Stimulated activated naive B cell treated with anti-CD40 and anti-IgM and Interleukin-4, amounts not matched to agents 10 μg/mL and 1 μg/mL and 100 μg/mL, for 72 hours (primary cell): ENCODE results near the gene NIM1K.
"Not testable (repeated sequence)": the region's sequence is repeated elsewhere in the genome, so short reads cannot be mapped to it uniquely, and the experiment has no call there.

Source experiments
- ATAC-seq, 2 donors: fragments of 150-1000 bp; cut with Tn5 transposase; replicated peaks; 2 replicates each; pipeline ENCODE4 v1.10.0; 2021; ENCODE audit warnings: moderate library complexity in 1 of 2
- DNase-seq: peaks from one replicate; pipeline ENCODE4 v3.0.0; 2021
- H3K27ac Mint-ChIP-seq: one replicate; pipeline ENCODE4 v1.8.0; 2022; ENCODE audit warnings: mild to moderate bottlenecking, mixed read lengths
- H3K27me3 Mint-ChIP-seq, 2 donors: one replicate each; pipeline ENCODE4 v1.8.0; 2022; ENCODE audit warnings: mixed read lengths in 2 of 2
- H3K36me3 Mint-ChIP-seq, 2 donors: one replicate each; pipeline ENCODE4 v1.8.0; 2022; ENCODE audit warnings: mixed read lengths in 2 of 2, mild to moderate bottlenecking in 1 of 2
- H3K4me1 Mint-ChIP-seq, 2 donors: one replicate each; pipeline ENCODE4 v1.8.0; 2022; ENCODE audit warnings: mixed read lengths in 2 of 2, mild to moderate bottlenecking in 1 of 2
- H3K4me3 Mint-ChIP-seq, 2 donors: one replicate each; pipeline ENCODE4 v1.8.0; 2022; ENCODE audit warnings: mild to moderate bottlenecking in 2 of 2, mixed read lengths in 2 of 2, moderate library complexity in 1 of 2
- H3K9me3 Mint-ChIP-seq, 2 donors: one replicate each; pipeline ENCODE4 v1.8.0; 2022; ENCODE audit warnings: mixed read lengths in 2 of 2, mild to moderate bottlenecking in 1 of 2

The NIM1K gene

GRCh38 chr5:43191740-43192557 lies at the start of gene NIM1K:
Gene NIM1K (plus strand): TSS chr5:43192225. CDS start chr5:43245776, 53,551 bp downstream.
- peak; percentile 20 for DNase-seq
- Mint-ChIP-seq H3K27me3 (peaks cover 0 to 15% of the 10 kb centered on the region in 2 donors), H3K4me3 (peak within 1 kb of the TSS; percentile 81 to 84), H3K4me1 (peaks cover 12 to 30% of the 10 kb centered on the region in 2 donors), H3K9me3 (no peaks in the 10 kb centered on the region), H3K27ac (peak within 1 kb of the TSS; percentile 37), H3K36me3 (peaks cover 10 to 14% of the 10 kb centered on the region in 2 donors)
- ATAC-seq, result peak; percentile 75 to 76

DNA sequence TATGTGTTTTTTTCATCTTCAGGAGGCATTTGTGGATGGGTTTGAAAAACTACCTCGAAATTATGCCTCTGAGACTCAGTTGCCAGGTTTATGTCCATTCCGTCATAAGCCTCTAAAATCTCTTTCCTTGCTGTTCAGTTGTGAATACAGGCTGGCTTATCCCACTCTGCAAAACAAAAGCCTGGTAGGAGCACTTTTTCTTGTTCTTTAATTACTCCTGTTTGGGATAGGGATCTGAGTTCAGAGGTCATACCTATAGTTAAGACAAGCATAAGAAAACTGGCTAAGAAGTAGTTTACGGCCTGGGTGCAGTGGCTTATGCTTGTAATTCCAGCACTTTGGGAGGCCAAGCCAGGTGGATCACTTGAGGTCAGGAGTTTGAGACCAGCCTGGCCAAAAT lies 47.0 kb upstream of the NIM1K start:
- Mint-ChIP-seq H3K4me1 (peaks cover 0 to 3% of the 10 kb centered on the region in 2 donors), H3K9me3 (no peaks in the 10 kb centered on the region), H3K27me3 (no peaks in the 10 kb centered on the region), H3K36me3 (peaks cover 28 to 45% of the 10 kb centered on the region in 2 donors), H3K27ac (no peak overlapping the region), H3K4me3 (no peak overlapping the region)
- no peak for ATAC-seq
- DNase-seq, result no peak

GRCh38 chr5:43146958-43147357 lies 45.1 kb upstream of the NIM1K start:
- peaks cover 26 to 39% of the 10 kb centered on the region in 2 donors for H3K36me3 Mint-ChIP-seq
- no peak overlapping the region for H3K27ac Mint-ChIP-seq

DNA sequence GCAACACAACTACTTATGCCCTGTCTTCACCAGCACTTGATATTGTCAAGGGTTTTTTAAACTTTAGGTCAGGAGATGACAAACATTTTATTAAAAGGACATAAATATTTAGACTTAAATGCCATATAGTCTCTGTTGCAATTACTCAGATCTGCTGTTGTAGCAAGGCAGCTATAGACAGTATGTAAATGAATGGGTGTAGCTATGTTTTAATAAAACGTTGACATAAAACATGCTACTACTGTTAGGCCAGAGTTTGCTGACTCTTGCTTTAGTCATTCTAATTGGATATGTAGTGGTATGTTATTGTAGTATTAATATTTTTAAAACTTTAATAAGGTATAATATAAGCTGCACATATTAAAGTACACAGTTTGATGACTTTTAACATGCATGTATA lies 43.6 kb upstream of the NIM1K start:
- ATAC-seq (no peak), DNase-seq (no peak)
- H3K36me3 Mint-ChIP-seq, result peaks cover 21 to 37% of the 10 kb centered on the region in 2 donors
- no peak overlapping the region for H3K27ac Mint-ChIP-seq
- H3K4me3 Mint-ChIP-seq, result no peak overlapping the region
- peaks cover 0 to 5% of the 10 kb centered on the region in 2 donors for H3K4me1 Mint-ChIP-seq
- H3K9me3 Mint-ChIP-seq, result no peaks in the 10 kb centered on the region
- no peaks in the 10 kb centered on the region for H3K27me3 Mint-ChIP-seq

More at GRCh38 chr5:43146958-43147357, 45.1 kb upstream of the NIM1K start:
- H3K4me1 Mint-ChIP-seq, result peaks cover 0 to 3% of the 10 kb centered on the region in 2 donors
- no peak for ATAC-seq
- H3K9me3 Mint-ChIP-seq, result no peaks in the 10 kb centered on the region
- H3K4me3 Mint-ChIP-seq, result no peak overlapping the region
- no peak for DNase-seq
- no peaks in the 10 kb centered on the region for H3K27me3 Mint-ChIP-seq

DNA sequence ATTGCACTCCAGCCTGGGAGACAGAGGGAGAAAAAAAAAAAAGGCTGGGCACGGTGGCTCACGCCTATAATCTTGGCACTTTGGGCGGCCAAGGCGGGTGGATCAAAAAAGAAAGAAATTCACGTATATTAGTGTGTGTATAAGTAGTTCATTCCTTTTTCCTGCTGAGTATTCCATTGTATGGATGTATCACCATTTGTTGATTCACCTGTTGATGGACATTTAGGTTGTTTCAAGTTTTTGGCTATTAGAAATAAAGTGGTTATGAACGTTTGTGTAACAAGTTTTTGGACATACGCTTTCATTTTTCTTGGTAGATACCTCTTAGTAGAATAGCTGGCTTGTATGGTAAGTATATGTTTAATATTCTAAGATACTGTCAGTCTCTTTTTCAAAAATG lies 42.8 kb upstream of the NIM1K start:
- Mint-ChIP-seq H3K27me3 (no peaks in the 10 kb centered on the region), H3K9me3 (no peaks in the 10 kb centered on the region), H3K27ac (peak overlapping the region; percentile 42), H3K4me3 (no peak overlapping the region), H3K36me3 (peaks cover 20 to 39% of the 10 kb centered on the region in 2 donors), H3K4me1 (peaks cover 0 to 5% of the 10 kb centered on the region in 2 donors)
- ATAC-seq (no peak), DNase-seq (no peak)

- no peaks in the 10 kb centered on the region for H3K27me3 Mint-ChIP-seq
- H3K9me3 Mint-ChIP-seq, result no peaks in the 10 kb centered on the region
- peaks cover 14 to 31% of the 10 kb centered on the region in 2 donors for H3K36me3 Mint-ChIP-seq
Measured at GRCh38 chr5:43150075-43150474, 42.0 kb upstream of the NIM1K start.

DNA sequence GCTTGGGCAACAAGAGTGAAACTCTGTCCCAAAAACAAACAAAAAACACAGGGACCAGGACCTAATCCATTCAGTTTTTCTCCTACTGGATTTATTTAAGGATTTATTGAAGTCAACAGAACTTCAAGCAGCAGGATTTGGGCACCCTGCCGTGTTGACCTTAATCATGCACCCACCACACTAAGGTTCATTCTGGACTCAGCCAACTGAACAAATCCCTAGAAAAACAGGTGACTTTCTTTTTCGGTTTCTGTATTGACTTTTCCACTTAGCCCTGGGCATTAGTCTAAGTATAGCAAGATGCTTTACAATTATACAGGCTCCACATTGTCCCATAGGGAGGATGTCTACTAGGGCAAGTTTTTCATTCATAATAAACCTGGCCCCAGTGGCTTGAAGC lies 41.3 kb upstream of the NIM1K start:
- no peak for DNase-seq
- Mint-ChIP-seq H3K27me3 (no peaks in the 10 kb centered on the region), H3K9me3 (no peaks in the 10 kb centered on the region), H3K4me1 (peaks cover 0 to 5% of the 10 kb centered on the region in 2 donors), H3K4me3 (no peak overlapping the region), H3K36me3 (peaks cover 15 to 29% of the 10 kb centered on the region in 2 donors), H3K27ac (no peak overlapping the region)
- ATAC-seq, result no peak

More at GRCh38 chr5:43150075-43150474, 42.0 kb upstream of the NIM1K start:
- Mint-ChIP-seq H3K4me3 (no peak overlapping the region), H3K4me1 (peaks cover 0 to 5% of the 10 kb centered on the region in 2 donors), H3K27ac (no peak overlapping the region)
- ATAC-seq, result no peak
- no peak for DNase-seq

DNA sequence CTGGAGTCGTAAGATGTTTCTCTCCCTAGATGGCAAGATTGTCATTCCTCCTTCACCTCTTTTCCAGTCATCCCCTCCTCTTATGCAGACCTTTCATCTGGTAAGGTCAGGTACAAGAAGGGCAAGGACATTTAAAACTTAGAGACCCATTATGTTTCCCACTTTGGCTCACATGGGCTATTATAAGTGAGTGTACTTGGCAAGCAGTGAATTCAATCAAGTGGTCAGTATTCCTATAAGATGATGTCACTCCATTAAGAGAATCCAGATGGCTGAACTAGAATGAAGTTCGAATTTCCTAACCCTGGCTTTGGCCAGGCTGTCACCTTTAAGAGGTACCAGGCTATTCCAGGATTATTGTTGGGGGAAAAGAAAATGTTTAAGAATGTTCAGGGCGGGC lies 39.1 kb upstream of the NIM1K start:
- H3K27ac Mint-ChIP-seq, result no peak overlapping the region

DNA sequence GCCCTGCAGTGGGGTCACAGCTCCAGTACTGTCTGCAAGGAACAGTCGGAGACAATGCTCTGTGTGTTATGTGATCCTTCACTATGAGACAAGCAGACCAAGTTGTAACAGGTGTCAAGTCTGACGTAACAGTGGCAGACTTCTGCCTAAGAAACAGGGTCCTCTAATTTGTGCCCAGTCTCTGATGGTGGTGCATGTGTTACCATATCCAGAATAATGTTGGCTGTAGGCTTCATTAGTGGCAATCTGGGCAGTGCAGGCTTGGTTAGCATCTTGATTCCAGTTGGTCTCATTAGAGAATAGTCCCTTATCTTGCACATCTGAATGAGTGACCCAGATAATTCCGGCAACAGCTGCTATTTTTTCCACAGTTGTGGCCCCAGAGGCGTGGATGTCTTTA lies 37.6 kb upstream of the NIM1K start:
- Mint-ChIP-seq H3K9me3 (no peaks in the 10 kb centered on the region), H3K27me3 (no peaks in the 10 kb centered on the region), H3K27ac (no peak overlapping the region), H3K36me3 (peaks cover 13 to 32% of the 10 kb centered on the region in 2 donors), H3K4me1 (peaks cover 0 to 2% of the 10 kb centered on the region in 2 donors), H3K4me3 (no peak overlapping the region)
- DNase-seq (no peak), ATAC-seq (no peak)

More for the DNA sequence above, 39.1 kb upstream of the NIM1K start:
- H3K4me1 Mint-ChIP-seq, result peaks cover 0 to 5% of the 10 kb centered on the region in 2 donors
- peaks cover 17 to 27% of the 10 kb centered on the region in 2 donors for H3K36me3 Mint-ChIP-seq
- ATAC-seq, result no peak
- no peaks in the 10 kb centered on the region for H3K9me3 Mint-ChIP-seq
- H3K4me3 Mint-ChIP-seq, result no peak overlapping the region
- no peak for DNase-seq
- H3K27me3 Mint-ChIP-seq, result no peaks in the 10 kb centered on the region

DNA sequence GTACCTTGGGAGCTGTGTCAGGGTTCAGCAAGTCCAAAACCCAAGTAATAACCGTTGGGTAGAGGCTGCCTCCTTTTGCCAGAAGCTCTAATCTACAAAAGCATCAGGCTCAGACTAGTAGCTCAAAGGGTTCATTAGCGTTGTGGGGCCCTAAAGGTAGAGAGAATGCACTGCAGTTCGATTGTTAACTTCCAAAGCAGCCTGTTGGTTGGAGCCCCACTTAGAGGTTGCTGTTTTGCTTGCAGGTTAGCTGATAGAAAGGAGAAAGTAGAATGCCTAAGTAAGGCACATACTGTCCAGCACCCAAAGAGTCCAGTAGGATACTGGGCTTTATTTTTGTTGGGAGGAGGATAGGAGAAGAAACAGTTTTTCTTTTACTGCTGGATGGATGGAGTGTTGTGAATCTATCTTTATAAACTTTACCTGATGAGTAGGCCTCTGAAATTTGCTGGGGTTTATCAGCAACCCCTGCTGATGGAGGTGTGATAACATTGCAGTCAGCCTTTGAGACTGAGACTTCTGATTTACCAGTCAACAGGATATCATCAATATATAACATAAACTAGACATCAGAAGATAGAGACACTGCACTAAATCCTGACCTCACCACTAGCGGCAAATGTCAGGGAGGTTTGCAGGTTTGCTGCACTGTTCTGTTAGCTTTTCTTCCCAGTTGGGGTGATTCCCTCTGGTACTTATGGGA lies 36.5 kb upstream of the NIM1K start:
- H3K27me3 Mint-ChIP-seq, result no peaks in the 10 kb centered on the region
- ATAC-seq (no peak), DNase-seq (no peak)
- peaks cover 13 to 28% of the 10 kb centered on the region in 2 donors for H3K36me3 Mint-ChIP-seq
- H3K27ac Mint-ChIP-seq, result no peak overlapping the region
- H3K4me3 Mint-ChIP-seq, result no peak overlapping the region
- no peaks in the 10 kb centered on the region for H3K9me3 Mint-ChIP-seq
- H3K4me1 Mint-ChIP-seq, result peaks cover 0 to 2% of the 10 kb centered on the region in 2 donors

DNA sequence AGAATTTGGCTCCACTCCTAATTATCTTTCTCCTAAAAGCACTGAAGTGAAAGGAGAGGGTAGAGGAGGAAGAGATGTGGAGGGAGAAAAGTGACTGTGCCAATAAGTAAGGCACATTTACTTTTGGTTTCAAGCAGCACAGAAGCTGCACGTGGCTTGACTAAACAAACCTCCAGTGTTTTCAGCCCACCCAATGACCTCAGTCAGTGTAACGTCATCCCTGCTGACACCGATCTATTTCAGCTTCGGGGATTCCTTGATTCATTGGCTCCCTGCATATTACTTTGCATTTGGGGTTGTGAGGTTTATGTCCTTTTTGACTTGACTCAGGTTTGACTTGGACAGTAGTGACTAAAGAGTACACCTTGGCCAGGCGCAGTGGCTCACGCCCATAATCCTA lies 35.6 kb upstream of the NIM1K start:
- Mint-ChIP-seq H3K27ac (no peak overlapping the region), H3K27me3 (no peaks in the 10 kb centered on the region), H3K4me3 (no peak overlapping the region), H3K4me1 (peaks cover 8 to 9% of the 10 kb centered on the region in 2 donors), H3K9me3 (no peaks in the 10 kb centered on the region), H3K36me3 (peaks cover 18 to 36% of the 10 kb centered on the region in 2 donors)
- DNase-seq (no peak), ATAC-seq (no peak)

- Mint-ChIP-seq H3K9me3 (no peaks in the 10 kb centered on the region), H3K4me1 (peaks cover 10 to 11% of the 10 kb centered on the region in 2 donors), H3K36me3 (peaks cover 18 to 39% of the 10 kb centered on the region in 2 donors), H3K27ac (no peak overlapping the region), H3K27me3 (no peaks in the 10 kb centered on the region), H3K4me3 (no peak overlapping the region)
- DNase-seq (no peak), ATAC-seq (no peak)
Measured at GRCh38 chr5:43157068-43157467, 35.0 kb upstream of the NIM1K start.

- no peaks in the 10 kb centered on the region for H3K27me3 Mint-ChIP-seq
- no peak overlapping the region for H3K4me3 Mint-ChIP-seq
- DNase-seq (peak; percentile 6), ATAC-seq (peak; percentile 79 to 82)
- H3K27ac Mint-ChIP-seq, result no peak overlapping the region
- peaks cover 38 to 56% of the 10 kb centered on the region in 2 donors for H3K36me3 Mint-ChIP-seq
- no peaks in the 10 kb centered on the region for H3K9me3 Mint-ChIP-seq
- peaks cover 11 to 19% of the 10 kb centered on the region in 2 donors for H3K4me1 Mint-ChIP-seq
Measured at GRCh38 chr5:43161244-43161643, 30.8 kb upstream of the NIM1K start.

DNA sequence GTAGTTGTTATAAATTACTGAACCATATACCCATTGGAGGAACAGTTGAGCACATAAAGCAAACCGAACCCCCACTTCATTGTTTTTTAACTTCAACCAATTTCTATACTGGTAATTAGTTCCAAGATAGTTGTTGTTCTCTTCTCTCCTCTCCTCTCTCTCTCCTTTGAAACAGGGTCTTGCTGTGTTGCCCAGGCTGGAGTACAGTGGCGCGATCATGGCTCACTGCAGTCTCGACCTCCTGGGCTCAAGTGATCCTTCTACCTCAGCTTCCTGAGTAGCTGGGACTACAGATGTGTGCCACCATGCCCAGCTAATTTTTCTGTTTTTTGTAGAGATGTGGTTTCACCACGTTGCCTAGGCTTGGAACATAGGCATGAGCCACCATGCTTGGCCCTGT lies 27.2 kb upstream of the NIM1K start:
- not testable (repeated sequence) for H3K9me3 Mint-ChIP-seq, H3K4me3 Mint-ChIP-seq, H3K27ac Mint-ChIP-seq, DNase-seq, ATAC-seq, H3K27me3 Mint-ChIP-seq
- H3K4me1 Mint-ChIP-seq, result peaks cover 15 to 19% of the 10 kb centered on the region in 2 donors
- peaks cover 41 to 54% of the 10 kb centered on the region in 2 donors for H3K36me3 Mint-ChIP-seq
